Measurements from ENCODE around the gene AK5. TPM values are rescaled to one million over a fixed set of nuclear protein-coding genes. Genes with fewer than 3 reads are reported as not detected.

AK5 gene
- total and polyA plus RNA-seq, 4 donors = 0.71 to 8.9 (median 2.1) TPM; not detected in 1

GRCh38 chr1:77608893-77609292, 327.1 kb downstream of the AK5 start:
- Histone ChIP-seq H3K4me3 (ENCODE audit: low read length in 2 of 2) (no peak overlapping the region), H3K36me3 (ENCODE audit: control insufficient read depth in 1 of 2, insufficient read depth in 2 of 2, low read length in 1 of 2) (no peaks in the 10 kb centered on the region), H3K27ac (ENCODE audit: low read depth in 1 of 2, low read length in 2 of 2) (no peak overlapping the region), H3K4me1 (ENCODE audit: control insufficient read depth in 1 of 2, insufficient read depth in 2 of 2, low read length in 2 of 2) (no peaks in the 10 kb centered on the region), H3K9me3 (ENCODE audit: control insufficient read depth, low read length) (no peaks in the 10 kb centered on the region), H3K27me3 (ENCODE audit: control insufficient read depth in 1 of 2, insufficient read depth in 2 of 2, low read length in 1 of 2) (no peaks in the 10 kb centered on the region)
- ATAC-seq (ENCODE audit: low FRiP score) (no peak), DNase-seq (no peak)
- intact Hi-C loops (cut with DNase I) = no loop called here
- 98 to 99% methylated on average over 3 of the region's 3 CpGs for WGBS, 2 donors

Other genes starting within 250 kb of the AK5 start
- 10 to 100 TPM; 30.6 to 30.8 TPM for gene PIGK, start 62.6 kb upstream of the AK5 start, total RNA-seq
- gene PIGK, start 62.6 kb upstream of the AK5 start, polyA plus RNA-seq = 10 to 100 TPM; 21.3 to 33.2 TPM